ENCODE measurements around the gene KRT86.
"Not testable (repeated sequence)": the region's sequence is repeated elsewhere in the genome, so short reads cannot be mapped to it uniquely, and the experiment has no call there.

The KRT86 gene

GRCh38 chr12:52270541-52271070 is 3.8 kb upstream of the KRT86 start:
- no peak for DNase-seq

GRCh38 chr12:52271158-52271557 is 3.3 kb upstream of the KRT86 start:
- no peak for DNase-seq

GRCh38 chr12:52275686-52276085 is 1.2 kb downstream of the KRT86 start:
- DNase-seq = no peak

- DNase-seq = no peak
Observed at GRCh38 chr12:52277486-52278245, 3.2 kb downstream of the KRT86 start.

- DNase-seq = peak; percentile 66 to 67
Observed at GRCh38 chr12:52278575-52279421, 4.4 kb downstream of the KRT86 start.

GRCh38 chr12:52279422-52280318 is 5.2 kb downstream of the KRT86 start:
- DNase-seq = no peak

- DNase-seq = peak in 1 of 2 donors; percentile 47
Observed at GRCh38 chr12:52280319-52280795, 5.9 kb downstream of the KRT86 start.

- no peak for DNase-seq
Observed at GRCh38 chr12:52280796-52281560, 6.5 kb downstream of the KRT86 start.

GRCh38 chr12:52284562-52285171 is 10.2 kb downstream of the KRT86 start:
- DNase-seq = no peak

GRCh38 chr12:52285172-52285745 is 10.8 kb downstream of the KRT86 start:
- DNase-seq = no peak

- DNase-seq = no peak
Observed at GRCh38 chr12:52285851-52286530, 11.5 kb downstream of the KRT86 start.

GRCh38 chr12:52286857-52287785 is 12.7 kb downstream of the KRT86 start:
- DNase-seq = not testable (repeated sequence)

- DNase-seq = not testable (repeated sequence)
Observed at GRCh38 chr12:52287816-52288805, 13.7 kb downstream of the KRT86 start.

GRCh38 chr12:52290483-52291134 is 16.2 kb downstream of the KRT86 start:
- DNase-seq = not testable (repeated sequence)

- DNase-seq = no peak
Observed at GRCh38 chr12:52291267-52291935, 17.0 kb downstream of the KRT86 start, which contains the start of gene KRT81. TSS of gene KRT81 (minus strand) at chr12:52291534. CDS start at chr12:52291465, 69 bp downstream.

GRCh38 chr12:52293926-52294325 is 19.5 kb downstream of the KRT86 start:
- no peak for DNase-seq

- DNase-seq = no peak
Observed at GRCh38 chr12:52294803-52295202, 20.4 kb downstream of the KRT86 start.

All from CD4-positive, alpha-beta T cell treated with Interleukin-1 beta for 1 hour (primary cell).